A172 (cell line): ENCODE data around the gene MEGF6. TPM values are rescaled to one million over a fixed set of nuclear protein-coding genes. Genes with fewer than 3 reads are reported as not detected.

Experiments used
- DNase-seq: peaks from one replicate; pipeline ENCODE4 v3.0.0-alpha.2; 2015; ENCODE audit warnings: low spot score
- total RNA-seq: library from RNA; depleted of rRNA; stranded (reverse); fragments of >200 nt; shearing (Covaris generic); gene quantifications from 2 replicates; pipeline ENCODE4 v1.2.3, GENCODE V29; 2014; rRNA removed

Gene MEGF6
- total RNA-seq, 1 experiment from 2014 or later: 21.7 TPM

DNA sequence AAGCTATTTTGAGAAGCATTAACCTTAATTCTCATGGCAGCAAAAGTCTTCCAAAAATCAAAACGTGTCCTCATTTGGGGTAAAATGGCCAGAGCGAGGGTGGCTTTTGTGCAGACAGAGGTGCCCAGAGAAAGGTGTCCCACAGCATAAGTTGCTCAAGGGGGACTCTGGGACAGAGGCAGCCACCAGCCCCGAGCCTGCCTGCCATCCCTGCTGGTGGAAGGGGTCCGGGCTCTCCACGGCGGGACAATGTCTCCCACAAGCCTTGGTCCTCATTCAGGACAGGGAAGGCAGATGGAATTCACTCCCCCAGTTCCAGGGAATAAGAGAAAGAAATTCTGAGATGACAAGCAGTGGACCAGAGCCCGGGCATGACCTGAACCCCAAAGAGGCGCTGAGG is 169.4 kb downstream of the MEGF6 start:
- DNase-seq: no peak

GRCh38 chr1:3441410-3441847 is 169.9 kb downstream of the MEGF6 start:
- DNase-seq: no peak

DNA sequence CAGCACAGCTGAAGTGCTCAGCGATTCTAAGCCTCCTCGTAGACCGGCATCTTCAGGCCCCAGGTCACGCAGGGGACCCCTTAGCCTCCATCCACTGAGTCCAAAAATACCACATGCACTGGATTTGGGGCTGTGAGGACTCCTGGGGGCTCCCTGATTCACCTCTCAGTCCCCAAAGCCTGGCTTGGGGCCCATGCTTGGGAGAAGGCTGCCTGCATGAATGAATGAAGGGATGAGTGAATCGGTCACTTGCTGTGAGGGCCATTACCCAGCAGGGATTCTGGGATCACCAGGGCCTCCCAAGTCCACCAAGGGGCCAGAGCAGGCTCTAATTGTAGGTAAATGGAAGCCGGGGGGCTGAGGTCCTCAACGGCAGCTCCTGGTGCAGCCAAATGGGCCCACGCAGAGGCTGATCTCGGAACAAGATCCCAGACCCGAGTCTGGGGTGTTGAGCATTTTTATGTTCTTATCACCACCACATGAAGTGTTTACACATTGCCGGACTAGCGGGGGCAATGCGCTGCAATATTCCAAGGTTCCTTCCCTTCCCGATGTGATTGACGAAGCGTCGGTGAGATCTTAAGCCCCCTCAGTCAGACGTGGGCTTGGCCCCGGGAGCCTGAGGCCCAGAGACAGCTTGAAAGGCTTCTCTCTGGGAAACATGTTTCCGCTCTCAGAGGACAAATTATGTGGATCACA is 170.4 kb downstream of the MEGF6 start:
- no peak for DNase-seq

- DNase-seq: no peak
These were observed 171.0 kb downstream of the MEGF6 start for GRCh38 chr1:3440300-3440681.

Other genes starting within 250 kb of the MEGF6 start
- gene ARHGEF16, start 156.8 kb downstream of the MEGF6 start, total RNA-seq: 1.8 and 3.6 TPM in 2 replicates
- gene TPRG1L, start 13.5 kb upstream of the MEGF6 start, total RNA-seq: 6.7 and 9.4 TPM in 2 replicates
- 13.5 and 22.2 TPM in 2 replicates for gene WRAP73, start 38.6 kb upstream of the MEGF6 start, total RNA-seq
- gene TP73, start 41.0 kb upstream of the MEGF6 start, total RNA-seq: 1.7 and 4.7 TPM in 2 replicates
- gene CCDC27, start 140.9 kb upstream of the MEGF6 start, total RNA-seq: not detected in 2 replicates
- not detected in 2 replicates for gene SMIM1, start 161.2 kb upstream of the MEGF6 start, total RNA-seq
- gene LRRC47, start 185.0 kb upstream of the MEGF6 start, total RNA-seq: 26.4 and 29.8 TPM in 2 replicates
- gene CEP104, start 245.7 kb upstream of the MEGF6 start, total RNA-seq: 9.0 and 20.7 TPM in 2 replicates
- gene DFFB, start 246.0 kb upstream of the MEGF6 start, total RNA-seq: 3.3 and 5.5 TPM in 2 replicates